ENCODE data around the gene TXNDC12. TPM values are rescaled to one million over a fixed set of nuclear protein-coding genes. Genes with fewer than 3 reads are reported as not detected.

TXNDC12 gene
- total RNA-seq, 1 experiment from 2014 or later, result 80.9 TPM

DNA sequence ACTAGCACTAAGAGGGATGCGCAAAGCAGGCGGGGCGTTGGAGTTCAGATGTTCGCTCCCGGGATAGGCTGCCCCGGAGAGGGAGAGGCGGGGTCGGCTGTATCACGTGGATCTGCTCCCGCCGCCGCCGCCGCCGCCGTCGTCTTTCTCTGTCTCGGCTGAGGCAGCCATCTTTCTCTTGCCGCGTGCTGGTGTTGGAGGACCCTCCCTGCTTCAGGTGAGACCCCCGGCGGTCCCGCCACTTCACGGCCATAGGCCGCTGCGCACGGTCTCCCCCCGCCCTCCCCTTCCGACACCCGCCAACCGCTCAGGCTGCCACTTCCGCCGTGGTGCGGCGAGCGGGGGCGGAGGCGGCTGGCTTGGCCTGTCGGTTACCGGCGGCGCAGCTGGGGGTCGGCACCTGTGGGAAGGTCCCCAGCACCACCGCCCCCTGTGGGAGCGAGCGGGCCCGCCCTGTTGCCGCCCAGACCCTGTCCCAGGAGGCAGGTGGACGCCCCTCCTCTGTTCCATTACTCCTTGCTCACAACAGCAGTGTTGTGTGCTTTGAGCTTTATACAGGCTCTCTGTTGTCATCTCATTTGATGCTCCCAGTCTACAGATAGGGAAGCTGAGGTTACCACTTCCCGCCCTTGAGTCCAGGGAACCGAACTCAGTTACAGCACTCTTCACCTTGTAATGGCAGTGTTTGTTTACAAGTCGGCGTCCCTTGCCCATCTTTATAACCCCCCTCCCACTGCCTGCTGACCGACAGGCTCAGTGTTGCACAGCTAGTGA lies 1.4 kb upstream of the TXNDC12 start, which contains the start of gene BTF3L4 (continued):
- peak; percentile 55; the same call in 1 of the 2 replicates for TF ChIP-seq ZNF219 (CRISPR knock-in tag; IDR thresholded peaks at IDR 0.05; ENCODE audit: borderline replicate concordance)
- no peak for TF ChIP-seq ZNF317 (CRISPR knock-in tag; IDR thresholded peaks at IDR 0.05; ENCODE audit: borderline replicate concordance, low read depth)
- no peak for TF ChIP-seq HMGA2 (CRISPR knock-in tag; IDR thresholded peaks at IDR 0.05)
- TF ChIP-seq ZNF671 (CRISPR knock-in tag; IDR thresholded peaks at IDR 0.05), result 0 out of 2 replicates have a peak, but pooled peaks have one; percentile 37
- TF ChIP-seq, protein P1, sequence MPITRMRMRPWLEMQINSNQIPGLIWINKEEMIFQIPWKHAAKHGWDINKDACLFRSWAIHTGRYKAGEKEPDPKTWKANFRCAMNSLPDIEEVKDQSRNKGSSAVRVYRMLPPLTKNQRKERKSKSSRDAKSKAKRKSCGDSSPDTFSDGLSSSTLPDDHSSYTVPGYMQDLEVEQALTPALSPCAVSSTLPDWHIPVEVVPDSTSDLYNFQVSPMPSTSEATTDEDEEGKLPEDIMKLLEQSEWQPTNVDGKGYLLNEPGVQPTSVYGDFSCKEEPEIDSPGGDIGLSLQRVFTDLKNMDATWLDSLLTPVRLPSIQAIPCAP (CRISPR knock-in tag; IDR thresholded peaks at IDR 0.05), result no peak
- no peak for TF ChIP-seq FOXJ3 (CRISPR knock-in tag; IDR thresholded peaks at IDR 0.05; ENCODE audit: borderline replicate concordance)
- TF ChIP-seq, protein P2, sequence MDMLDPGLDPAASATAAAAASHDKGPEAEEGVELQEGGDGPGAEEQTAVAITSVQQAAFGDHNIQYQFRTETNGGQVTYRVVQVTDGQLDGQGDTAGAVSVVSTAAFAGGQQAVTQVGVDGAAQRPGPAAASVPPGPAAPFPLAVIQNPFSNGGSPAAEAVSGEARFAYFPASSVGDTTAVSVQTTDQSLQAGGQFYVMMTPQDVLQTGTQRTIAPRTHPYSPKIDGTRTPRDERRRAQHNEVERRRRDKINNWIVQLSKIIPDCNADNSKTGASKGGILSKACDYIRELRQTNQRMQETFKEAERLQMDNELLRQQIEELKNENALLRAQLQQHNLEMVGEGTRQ (CRISPR knock-in tag; IDR thresholded peaks at IDR 0.05), result peak; percentile 91
- TF ChIP-seq RELA (CRISPR knock-in tag; IDR thresholded peaks at IDR 0.05; ENCODE audit: borderline replicate concordance), result peak; percentile 51; the same call in 1 of the 2 replicates
- no peak for TF ChIP-seq ZNF232 (CRISPR knock-in tag; IDR thresholded peaks at IDR 0.05)

DNA sequence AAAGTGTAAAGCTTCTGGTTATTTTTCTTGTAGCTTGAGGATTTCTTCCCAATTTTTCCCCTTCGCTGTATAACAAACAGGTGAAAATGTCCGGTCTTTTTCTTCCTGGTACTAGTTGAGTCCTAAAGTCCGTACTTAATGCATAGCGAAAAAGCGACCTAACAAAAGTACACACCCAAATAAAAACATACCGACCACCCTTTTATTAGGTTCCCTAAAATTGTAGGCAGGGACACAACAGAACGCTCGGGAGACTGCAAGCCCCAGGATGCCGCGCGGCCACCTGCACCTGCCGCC lies 823 bp upstream of the TXNDC12 start:
- CTCF ChIA-PET, result interaction anchor here (2.6 kb wide), 1 partner anchor 293 kb away, joined by 12 read pairs; no protein-coding TSS in a partner anchor

DNA sequence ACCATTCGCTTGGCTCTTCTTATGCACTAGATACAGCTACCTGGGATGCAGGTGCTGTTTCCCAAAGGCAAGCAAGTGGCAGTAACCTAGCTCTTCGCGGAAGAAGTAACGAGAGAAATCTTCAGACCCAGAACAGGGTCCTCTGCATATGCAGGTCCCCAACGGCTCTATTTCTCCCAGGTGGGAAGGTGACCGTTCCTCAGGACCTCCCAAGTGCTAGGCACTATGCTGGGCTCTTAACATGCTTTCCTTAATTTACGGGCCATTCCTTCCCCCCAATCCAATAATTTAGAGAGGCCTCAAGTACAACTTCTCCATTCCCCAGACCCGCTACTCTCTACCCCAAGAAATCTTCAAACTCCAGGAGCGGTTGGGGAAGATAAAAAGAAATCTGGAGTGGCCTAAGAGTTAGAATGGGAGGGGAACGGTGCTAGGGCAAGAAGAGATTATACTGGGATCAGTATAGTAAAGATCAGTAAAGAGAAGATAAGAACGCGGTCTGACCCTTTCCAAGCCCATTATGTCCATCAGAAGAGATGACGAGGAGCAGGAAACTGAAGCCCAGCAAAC lies 410 bp downstream of the TXNDC12 start:
- TF ChIP-seq EMX1 (CRISPR knock-in tag; IDR thresholded peaks at IDR 0.05), result no peak
- TF ChIP-seq, protein P3, sequence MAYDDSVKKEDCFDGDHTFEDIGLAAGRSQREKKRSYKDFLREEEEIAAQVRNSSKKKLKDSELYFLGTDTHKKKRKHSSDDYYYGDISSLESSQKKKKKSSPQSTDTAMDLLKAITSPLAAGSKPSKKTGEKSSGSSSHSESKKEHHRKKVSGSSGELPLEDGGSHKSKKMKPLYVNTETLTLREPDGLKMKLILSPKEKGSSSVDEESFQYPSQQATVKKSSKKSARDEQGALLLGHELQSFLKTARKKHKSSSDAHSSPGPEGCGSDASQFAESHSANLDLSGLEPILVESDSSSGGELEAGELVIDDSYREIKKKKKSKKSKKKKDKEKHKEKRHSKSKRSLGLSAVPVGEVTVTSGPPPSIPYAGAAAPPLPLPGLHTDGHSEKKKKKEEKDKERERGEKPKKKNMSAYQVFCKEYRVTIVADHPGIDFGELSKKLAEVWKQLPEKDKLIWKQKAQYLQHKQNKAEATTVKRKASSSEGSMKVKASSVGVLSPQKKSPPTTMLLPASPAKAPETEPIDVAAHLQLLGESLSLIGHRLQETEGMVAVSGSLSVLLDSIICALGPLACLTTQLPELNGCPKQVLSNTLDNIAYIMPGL (CRISPR knock-in tag; IDR thresholded peaks at IDR 0.05), result 0 out of 2 replicates have a peak, but pooled peaks have one; percentile 34
- TF ChIP-seq ZNF317 (CRISPR knock-in tag; IDR thresholded peaks at IDR 0.05; ENCODE audit: borderline replicate concordance, low read depth), result no peak
- no peak for TF ChIP-seq SP1 (CRISPR knock-in tag; conservative IDR thresholded peaks at IDR 0.05)
- 0 out of 2 replicates have a peak, but pooled peaks have one; percentile 15 for TF ChIP-seq KAT7 (CRISPR knock-in tag; IDR thresholded peaks at IDR 0.05; ENCODE audit: borderline replicate concordance)
- no peak for TF ChIP-seq NR2C2 (CRISPR knock-in tag; IDR thresholded peaks at IDR 0.05)
- TF ChIP-seq, protein P2 (CRISPR knock-in tag; IDR thresholded peaks at IDR 0.05), result no peak
- no peak for TF ChIP-seq FOXJ3 (CRISPR knock-in tag; IDR thresholded peaks at IDR 0.05; ENCODE audit: borderline replicate concordance)
- TF ChIP-seq, protein P4, sequence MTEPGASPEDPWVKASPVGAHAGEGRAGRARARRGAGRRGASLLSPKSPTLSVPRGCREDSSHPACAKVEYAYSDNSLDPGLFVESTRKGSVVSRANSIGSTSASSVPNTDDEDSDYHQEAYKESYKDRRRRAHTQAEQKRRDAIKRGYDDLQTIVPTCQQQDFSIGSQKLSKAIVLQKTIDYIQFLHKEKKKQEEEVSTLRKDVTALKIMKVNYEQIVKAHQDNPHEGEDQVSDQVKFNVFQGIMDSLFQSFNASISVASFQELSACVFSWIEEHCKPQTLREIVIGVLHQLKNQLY (CRISPR knock-in tag; IDR thresholded peaks at IDR 0.05), result no peak
- TF ChIP-seq ZNF671 (CRISPR knock-in tag; IDR thresholded peaks at IDR 0.05), result no peak
- no peak for TF ChIP-seq SMAD4 (CRISPR knock-in tag; IDR thresholded peaks at IDR 0.05)
- ChIA-PET POLR2A (interaction anchor here (0.6 to 2.3 kb wide), 6 partner anchors 21 to 349 kb away, joined by 4 to 11 read pairs (median 7); partner anchors contain the start of genes KTI12, ORC1 and PRPF38A), CTCF (interaction anchor here (1.7 to 2.6 kb wide), 2 partner anchors 158 to 294 kb away, joined by 6 to 12 read pairs; no protein-coding TSS in a partner anchor)
- H3K27me3 Mint-ChIP-seq (ENCODE audit: low read depth), result no peaks in the 10 kb centered on the region
- DNase-seq (ENCODE audit: low spot score) (no peak), ATAC-seq (0 out of 2 replicates have a peak, but pooled peaks have one; percentile 0)
- H3K4me3 Mint-ChIP-seq, result peak overlapping the region; percentile 97
- H3K4me1 Mint-ChIP-seq, result peaks cover 33% of the 10 kb centered on the region
- peak overlapping the region; percentile 99 for H3K27ac Mint-ChIP-seq
- H3K36me3 Mint-ChIP-seq, result peaks cover 21% of the 10 kb centered on the region
- H3K9me3 Mint-ChIP-seq, result no peaks in the 10 kb centered on the region

More for the DNA sequence above, 823 bp upstream of the TXNDC12 start:
- ATAC-seq, result no peak
- Mint-ChIP-seq H3K27me3 (ENCODE audit: low read depth) (no peaks in the 10 kb centered on the region), H3K27ac (peak overlapping the region; percentile 99), H3K36me3 (peaks cover 32% of the 10 kb centered on the region), H3K9me3 (no peaks in the 10 kb centered on the region), H3K4me1 (peaks cover 33% of the 10 kb centered on the region), H3K4me3 (peak overlapping the region; percentile 97)
- no peak for DNase-seq (ENCODE audit: low spot score)
- TF ChIP-seq NFATC4 (CRISPR knock-in tag; IDR thresholded peaks at IDR 0.05), result no peak
- TF ChIP-seq GABPB1 (CRISPR knock-in tag; IDR thresholded peaks at IDR 0.05), result no peak
- TF ChIP-seq NR1H2 (CRISPR knock-in tag; IDR thresholded peaks at IDR 0.05), result no peak
- no peak for TF ChIP-seq ZNF396 (CRISPR knock-in tag; IDR thresholded peaks at IDR 0.05; ENCODE audit: borderline replicate concordance)
- TF ChIP-seq ETV6 (CRISPR knock-in tag; IDR thresholded peaks at IDR 0.05), result no peak
- TF ChIP-seq HMGA2 (CRISPR knock-in tag; IDR thresholded peaks at IDR 0.05), result no peak
- TF ChIP-seq RELA (CRISPR knock-in tag; IDR thresholded peaks at IDR 0.05; ENCODE audit: borderline replicate concordance), result no peak
- no peak for TF ChIP-seq ESRRA (CRISPR knock-in tag; IDR thresholded peaks at IDR 0.05; ENCODE audit: borderline replicate concordance)
- no peak for TF ChIP-seq SMAD3 (CRISPR knock-in tag; IDR thresholded peaks at IDR 0.05; ENCODE audit: borderline replicate concordance)
- TF ChIP-seq, protein P5, sequence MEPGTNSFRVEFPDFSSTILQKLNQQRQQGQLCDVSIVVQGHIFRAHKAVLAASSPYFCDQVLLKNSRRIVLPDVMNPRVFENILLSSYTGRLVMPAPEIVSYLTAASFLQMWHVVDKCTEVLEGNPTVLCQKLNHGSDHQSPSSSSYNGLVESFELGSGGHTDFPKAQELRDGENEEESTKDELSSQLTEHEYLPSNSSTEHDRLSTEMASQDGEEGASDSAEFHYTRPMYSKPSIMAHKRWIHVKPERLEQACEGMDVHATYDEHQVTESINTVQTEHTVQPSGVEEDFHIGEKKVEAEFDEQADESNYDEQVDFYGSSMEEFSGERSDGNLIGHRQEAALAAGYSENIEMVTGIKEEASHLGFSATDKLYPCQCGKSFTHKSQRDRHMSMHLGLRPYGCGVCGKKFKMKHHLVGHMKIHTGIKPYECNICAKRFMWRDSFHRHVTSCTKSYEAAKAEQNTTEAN (CRISPR knock-in tag; IDR thresholded peaks at IDR 0.05), result no peak
- TF ChIP-seq OVOL2 (CRISPR knock-in tag; IDR thresholded peaks at IDR 0.05; ENCODE audit: borderline replicate concordance), result no peak
- no peak for TF ChIP-seq MYBL2 (CRISPR knock-in tag; IDR thresholded peaks at IDR 0.05)
- POLR2A ChIA-PET, result interaction anchor here (1.1 to 2.3 kb wide), 5 partner anchors 23 to 348 kb away, joined by 5 to 11 read pairs (median 7); partner anchors contain the start of genes KTI12, ORC1 and PRPF38A

All from WTC11 (cell line).